Stimulated activated CD8-positive, alpha-beta memory T cell treated with anti-CD3 and anti-CD28 coated beads, Interleukin-7, amount 100 ng/mL, for 1 hour (primary cell): ENCODE measurements around the gene ROCK2.
"Not testable (repeated sequence)": the region's sequence is repeated elsewhere in the genome, so short reads cannot be mapped to it uniquely, and the experiment has no call there.

ENCODE experiments used
- DNase-seq, 2 donors: peaks; one replicate each; pipeline ENCODE4 v3.0.0-alpha.2; 2020; ENCODE audit warnings: low read depth in 2 of 2

Gene ROCK2

GRCh38 chr2:11179899-11180298, 164.5 kb downstream of the ROCK2 start:
- no peak for DNase-seq

DNA sequence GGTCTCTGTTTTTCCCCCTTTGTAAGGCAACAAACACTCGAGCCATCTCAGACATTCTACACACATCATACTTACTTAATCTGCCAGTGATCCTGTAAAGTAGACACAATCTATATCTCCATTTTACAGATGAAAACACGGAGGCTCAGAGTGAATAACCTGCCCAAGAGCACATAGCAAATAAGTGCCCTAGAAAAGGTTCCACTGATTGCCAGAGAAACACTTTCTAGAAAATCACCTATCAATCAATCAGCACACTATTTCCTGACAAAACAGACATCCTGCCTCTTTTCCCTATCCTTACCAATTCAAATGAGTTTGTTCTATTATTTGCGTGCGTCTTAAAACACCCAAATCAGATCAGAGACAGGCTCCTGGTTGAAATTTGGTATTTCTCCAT, 165.2 kb downstream of the ROCK2 start:
- DNase-seq = no peak

DNA sequence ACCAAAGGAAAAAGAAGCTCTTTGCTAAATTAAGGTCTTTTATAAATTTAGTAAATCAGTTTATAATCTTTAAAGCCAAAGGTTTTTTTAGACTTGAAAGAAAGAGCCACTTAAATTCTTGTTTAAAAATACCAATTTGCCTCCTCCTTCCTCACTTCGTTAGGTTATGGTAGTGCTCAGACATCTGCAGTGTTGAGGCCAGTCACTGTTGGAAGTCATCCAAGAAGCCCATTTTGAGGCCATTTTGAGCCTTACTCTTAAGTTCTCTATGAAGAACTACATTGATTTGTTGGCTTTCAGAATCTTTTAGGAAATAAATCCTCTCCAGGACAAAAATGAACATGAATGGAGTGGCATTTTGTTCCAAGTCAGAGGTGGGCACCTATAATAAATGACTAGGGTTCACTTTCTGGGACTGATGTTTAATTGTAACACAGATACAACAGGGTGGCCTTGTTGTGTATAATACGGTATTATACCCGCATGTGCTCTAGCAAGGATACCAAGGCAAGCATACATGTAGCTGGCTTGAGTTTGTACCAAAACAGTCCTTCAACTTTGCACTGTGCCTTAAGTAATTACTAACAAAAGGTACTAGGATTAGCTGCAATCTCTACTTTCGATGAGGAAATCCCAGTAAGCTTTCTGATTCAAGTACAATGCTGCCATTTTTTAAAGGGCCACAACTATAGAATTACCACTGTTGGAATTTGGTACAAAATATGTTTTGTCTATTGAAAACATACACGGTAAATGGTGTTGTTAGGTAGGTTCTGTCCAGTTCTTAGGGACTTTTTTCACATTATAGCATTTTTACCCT, 166.4 kb downstream of the ROCK2 start:
- no peak for DNase-seq

- DNase-seq = no peak
Measured at GRCh38 chr2:11175293-11175795, 169.1 kb downstream of the ROCK2 start.

- DNase-seq = no peak
Measured at GRCh38 chr2:11174222-11174621, 170.2 kb downstream of the ROCK2 start.

GRCh38 chr2:11169333-11169732, 175.1 kb downstream of the ROCK2 start:
- DNase-seq = no peak

DNA sequence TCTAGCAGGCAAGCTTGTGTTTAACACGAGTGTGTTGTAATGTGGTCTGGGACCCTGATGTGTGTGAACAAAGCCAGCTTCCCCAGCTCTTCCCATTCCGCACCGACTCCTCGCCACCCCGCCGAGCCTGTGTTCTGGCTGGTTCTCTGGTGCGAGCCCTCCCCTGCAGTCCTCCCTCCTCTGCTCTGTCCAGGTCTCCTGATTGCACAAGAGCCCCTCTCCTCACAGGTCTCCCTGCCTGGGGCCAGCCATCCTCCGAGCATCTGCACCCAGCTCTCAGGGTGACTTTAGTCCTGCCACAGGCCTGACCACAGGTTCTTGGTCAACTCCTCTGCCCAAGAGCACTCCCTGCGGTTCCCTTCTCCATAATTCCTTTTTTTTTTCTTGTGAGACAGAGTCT, 175.9 kb downstream of the ROCK2 start:
- DNase-seq = no peak

DNA sequence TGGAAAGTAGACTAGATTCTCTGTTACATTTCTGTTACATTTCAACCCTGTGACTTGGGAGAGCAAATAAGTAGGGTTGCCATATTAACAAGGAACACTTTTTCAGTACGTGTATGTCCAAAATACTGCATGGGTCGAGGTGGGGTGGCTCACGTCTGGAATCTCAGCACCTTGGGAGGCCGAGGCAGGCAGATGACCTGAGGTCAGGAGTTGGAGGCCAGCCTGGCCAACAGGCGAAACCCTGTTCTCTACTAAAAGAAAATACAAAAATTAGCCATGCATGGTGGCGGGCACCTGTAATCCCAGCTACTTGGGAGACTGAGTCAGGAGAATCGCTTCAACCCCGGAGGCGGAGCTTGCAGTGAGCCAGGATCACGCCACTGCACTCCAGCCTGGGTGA, 178.0 kb downstream of the ROCK2 start:
- no peak for DNase-seq

DNA sequence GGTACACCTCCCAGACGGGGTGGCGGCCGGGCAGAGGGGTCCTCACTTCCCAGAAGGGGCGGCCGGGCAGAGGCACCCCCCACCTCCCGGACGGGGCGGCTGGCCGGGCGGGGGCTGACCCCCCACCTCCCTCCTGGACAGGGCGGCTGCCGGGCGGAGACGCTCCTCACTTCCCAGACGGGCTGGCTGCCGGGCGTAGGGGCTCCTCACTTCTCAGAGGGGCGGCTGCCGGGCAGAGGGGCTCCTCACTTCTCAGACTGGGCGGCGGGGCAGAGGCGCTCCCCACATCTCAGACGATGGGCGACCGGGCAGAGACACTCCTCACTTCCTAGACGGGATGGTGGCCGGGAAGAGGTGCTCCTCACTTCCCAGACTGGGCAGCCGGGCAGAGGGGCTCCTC, 179.4 kb downstream of the ROCK2 start:
- not testable (repeated sequence) for DNase-seq

DNA sequence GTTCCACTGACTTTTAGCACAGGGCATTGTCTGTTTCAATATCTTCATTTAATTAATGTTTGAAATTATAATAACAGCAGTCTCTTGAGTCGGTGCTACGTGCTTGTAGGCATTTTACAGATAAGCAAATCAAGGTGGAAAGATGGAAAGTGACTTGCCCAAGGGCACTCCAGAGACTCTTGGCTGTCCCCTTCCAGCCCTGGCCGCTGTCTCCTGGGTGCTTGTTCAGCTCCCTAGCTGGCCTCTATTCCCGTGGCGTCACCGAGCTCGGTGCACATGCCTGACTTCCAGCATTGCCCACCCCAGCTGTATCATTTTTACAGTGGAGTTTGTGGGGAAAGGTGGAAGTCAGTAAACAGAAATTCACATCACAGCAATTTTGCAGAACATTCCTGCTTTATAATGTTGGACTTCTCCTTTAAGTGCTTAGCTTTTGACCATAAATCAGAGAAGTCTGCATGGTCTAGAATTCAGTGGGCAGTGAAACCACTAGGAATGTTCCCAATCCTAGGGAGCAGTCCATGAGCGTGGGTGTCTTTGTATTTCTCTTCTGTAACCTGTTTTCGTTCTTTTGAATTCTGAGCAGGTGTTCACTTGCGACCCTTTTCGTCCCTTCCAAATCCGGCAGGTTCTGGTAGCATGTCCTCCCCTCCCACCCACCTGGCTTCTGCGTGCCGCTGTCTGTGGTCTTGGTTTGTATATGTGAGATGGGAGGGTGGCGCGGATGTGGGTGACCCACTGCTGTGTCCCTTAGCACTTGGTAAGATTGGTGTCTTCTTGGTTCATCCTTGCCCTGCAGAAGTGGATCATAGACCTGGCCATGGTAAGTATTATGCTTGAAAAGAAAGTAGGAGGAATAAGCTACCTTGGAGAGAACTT, 180.8 kb downstream of the ROCK2 start:
- no peak for DNase-seq

DNA sequence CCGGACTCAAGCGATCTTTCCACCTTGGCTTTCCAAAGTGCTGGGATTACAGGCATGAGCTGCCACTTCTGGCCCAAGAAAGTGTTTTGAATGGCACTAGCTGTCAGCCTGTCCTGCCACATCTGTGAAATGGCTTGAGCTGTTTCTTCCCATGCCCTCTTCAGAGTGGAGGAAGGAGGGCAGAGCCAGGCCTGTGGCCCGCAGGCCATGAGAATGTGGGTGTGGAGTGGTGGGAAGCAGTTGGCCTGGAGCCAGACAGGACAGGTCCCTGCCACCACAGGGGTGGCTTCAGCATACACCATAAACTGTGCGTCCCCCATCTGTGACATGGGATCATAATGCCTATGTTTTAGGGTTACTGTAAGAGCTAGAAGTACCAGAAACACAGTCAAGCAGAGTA, 182.7 kb downstream of the ROCK2 start:
- no peak for DNase-seq

- no peak for DNase-seq
Measured at GRCh38 chr2:11160731-11161455, 183.5 kb downstream of the ROCK2 start.

DNA sequence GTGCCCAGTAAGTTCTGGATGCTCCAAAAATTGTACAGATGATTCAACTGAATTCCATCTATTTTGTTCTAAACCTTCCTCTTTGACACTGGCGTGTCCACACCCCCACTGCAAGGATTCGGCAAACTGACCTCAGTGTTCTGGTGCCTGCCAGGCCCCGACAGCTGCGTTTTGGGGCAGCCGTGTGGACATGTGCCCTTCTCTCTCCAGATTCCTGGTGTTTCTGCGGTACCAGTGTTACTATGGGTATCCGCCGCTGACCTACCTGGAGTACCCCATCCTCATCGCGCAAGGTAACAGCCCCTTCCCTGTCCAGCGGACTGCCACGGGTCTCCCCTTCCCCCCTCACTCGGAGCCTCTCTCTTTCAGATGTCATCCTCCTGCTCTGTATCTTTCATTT, 184.2 kb downstream of the ROCK2 start:
- DNase-seq = no peak

- DNase-seq = no peak
Measured at GRCh38 chr2:11159574-11160170, 184.8 kb downstream of the ROCK2 start.

DNA sequence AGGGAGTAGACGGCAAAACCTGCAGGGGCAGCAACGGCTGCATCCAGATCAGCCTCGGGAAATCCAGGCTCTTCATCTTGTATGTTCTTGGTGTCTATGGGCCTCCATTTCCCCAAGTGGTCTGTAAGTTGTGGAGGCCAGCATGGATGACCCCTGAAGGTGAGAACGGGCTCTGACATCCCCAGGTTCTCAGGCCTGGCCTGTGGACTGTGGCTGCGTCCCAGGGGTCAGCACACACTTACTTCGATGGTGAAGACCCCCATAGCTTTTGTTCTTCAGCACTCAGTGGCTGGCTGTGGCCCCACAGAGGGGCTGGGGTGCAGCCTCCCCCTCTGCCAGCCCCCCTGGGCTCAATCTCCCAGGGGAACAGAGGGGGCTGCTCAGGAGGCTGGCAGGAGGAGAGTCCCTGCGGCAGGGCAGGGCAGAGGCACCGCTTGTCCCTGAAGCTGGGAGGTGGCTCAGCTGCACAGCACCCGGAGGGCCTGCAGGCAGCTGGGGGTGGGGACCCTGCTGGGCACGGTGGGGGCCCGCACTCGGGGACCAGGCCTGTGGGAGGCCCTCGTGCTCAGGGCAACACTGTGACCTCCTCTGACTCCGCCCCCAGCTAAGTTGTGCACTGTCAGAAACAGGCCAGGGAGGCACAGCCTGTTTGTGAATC, 185.4 kb downstream of the ROCK2 start:
- DNase-seq = no peak

DNA sequence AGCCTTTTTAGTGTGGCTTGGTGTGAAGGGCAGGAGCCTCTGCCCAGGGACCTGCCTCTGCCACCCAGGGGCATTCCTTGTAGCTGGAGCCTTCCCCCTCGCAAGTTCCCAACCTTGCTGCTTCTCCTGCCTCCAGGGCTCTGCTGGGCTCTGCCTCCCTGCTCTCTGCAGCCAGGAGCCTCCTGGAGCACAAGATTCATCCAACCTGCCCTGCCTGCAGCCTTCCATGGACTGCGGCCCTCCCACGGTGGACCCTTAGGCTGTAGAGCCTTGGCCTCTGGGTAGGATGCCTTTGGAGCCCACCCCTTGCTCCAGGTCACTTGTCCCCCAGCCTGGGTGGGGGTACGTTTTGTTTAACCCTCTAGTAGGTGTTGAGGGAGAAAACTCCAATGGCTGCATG, 186.7 kb downstream of the ROCK2 start:
- no peak for DNase-seq

DNA sequence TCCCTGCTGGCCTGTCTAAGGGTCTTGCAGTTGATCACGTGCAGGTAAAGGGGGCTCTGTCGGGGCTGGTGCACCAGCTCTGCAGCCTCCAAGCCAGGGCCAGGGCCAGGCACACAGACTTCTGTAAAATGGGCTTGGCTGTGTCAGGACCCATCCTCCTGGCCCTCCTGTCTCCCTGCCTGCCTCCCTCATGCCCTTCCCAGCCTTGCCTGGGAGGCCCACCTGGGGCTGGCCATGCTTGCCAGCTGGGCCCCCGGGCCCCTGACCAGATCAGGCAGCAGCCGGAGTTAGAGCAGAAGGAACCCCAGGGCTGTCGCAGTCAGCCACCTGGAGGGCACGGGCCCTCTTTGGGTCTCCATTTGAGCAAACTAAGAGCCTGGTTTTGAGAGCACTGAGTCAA, 187.1 kb downstream of the ROCK2 start:
- no peak for DNase-seq

DNA sequence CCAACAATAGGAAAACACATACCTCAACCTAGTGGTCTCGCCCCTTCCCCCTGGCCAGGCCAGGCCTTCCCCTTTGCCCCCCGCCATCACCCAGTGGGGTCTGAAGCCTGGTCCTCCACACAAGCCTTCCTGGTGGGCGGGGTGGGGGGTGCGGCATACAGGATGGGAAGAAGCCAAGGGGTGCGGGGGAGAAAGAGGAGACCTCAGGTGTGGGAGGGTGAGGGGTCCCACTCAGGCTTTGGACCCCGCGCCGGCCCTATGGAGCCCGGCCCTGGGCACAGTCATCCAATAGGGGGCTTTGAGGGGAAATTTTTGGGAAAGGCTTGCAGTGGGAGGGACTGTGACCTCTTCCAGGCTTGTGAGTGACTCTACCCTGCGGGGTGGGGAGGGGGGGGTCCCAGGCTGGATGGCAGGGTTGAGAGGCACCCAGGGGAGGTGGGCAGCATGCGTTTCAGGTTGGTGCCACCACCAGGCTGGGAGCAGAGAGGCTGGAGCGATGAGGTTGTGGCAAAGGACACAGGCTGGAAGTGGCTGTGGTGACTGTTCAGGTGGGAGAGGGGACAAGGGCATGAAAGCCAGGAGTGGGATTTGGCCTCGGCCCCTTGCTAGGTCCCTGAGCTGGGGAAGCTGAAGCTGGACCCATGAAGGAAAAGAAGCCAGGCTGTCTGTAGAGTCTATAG, 187.9 kb downstream of the ROCK2 start:
- no peak for DNase-seq

GRCh38 chr2:11155381-11156035, 188.9 kb downstream of the ROCK2 start, which contains the start of gene SLC66A3:
Gene SLC66A3, plus strand, starts transcription at chr2:11155467. Its CDS starts 80 bp downstream, at chr2:11155547.
- DNase-seq = no peak

DNA sequence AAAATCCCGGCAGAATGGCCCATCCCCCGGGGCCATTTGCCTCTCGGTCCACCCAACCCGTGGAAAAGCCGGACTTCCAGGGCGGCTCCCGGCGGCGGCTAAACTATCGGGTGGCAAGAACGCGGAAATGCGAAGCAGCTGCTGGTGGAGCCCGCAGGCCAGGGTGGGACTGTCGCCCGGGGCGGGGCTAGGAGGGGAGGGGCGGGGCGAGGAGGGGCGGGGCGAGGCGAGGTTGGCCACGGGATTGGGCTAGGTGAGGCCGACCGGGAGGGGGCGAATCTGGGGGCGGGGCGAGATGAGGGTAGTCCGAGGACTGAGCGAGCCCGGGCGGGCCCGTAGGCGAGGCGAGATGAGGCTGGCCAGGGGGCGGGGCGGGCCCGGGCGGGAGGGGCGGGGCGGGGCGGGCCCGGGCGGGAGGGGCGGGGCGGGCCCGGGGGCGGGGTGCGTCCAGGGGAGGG, 189.5 kb downstream of the ROCK2 start:
- peak; percentile 95 to 97 for DNase-seq
